Upper lobe of right lung (tissue), 1 donor: Measurements from ENCODE around the gene TOMM5. TPM values are rescaled to one million over a fixed set of nuclear protein-coding genes. Genes with fewer than 3 reads are reported as not detected.

Experiments used
- ATAC-seq: fragments of 200-7000 bp; cut with Tn5 transposase; one replicate; pipeline ENCODE4 v1.9.1; 2020; ENCODE audit warnings: mild to moderate bottlenecking, moderate library complexity
- DNase-seq: peaks from one replicate; pipeline ENCODE4 v3.0.0-alpha.2; 2020
- H3K27ac ChIP-seq: fragments of 200-600 bp; one replicate; pipeline ENCODE4 v1.8.0; 2022
- H3K27me3 ChIP-seq: fragments of 200-600 bp; one replicate; pipeline ENCODE4 v1.8.0; 2022; ENCODE audit warnings: mild to moderate bottlenecking
- H3K36me3 ChIP-seq: fragments of 200-600 bp; one replicate; pipeline ENCODE4 v1.8.0; 2022
- H3K4me1 ChIP-seq: fragments of 200-600 bp; one replicate; pipeline ENCODE4 v1.8.0; 2022
- H3K4me3 ChIP-seq: fragments of 200-600 bp; one replicate; pipeline ENCODE4 v1.8.0; 2022; ENCODE audit warnings: mild to moderate bottlenecking
- H3K9me3 ChIP-seq: fragments of 200-600 bp; one replicate; pipeline ENCODE4 v1.8.0; 2022
- intact Hi-C: fragments of 100-400 bp; cut with DNase I; formaldehyde crosslinking; loops from one replicate; pipeline ENCODE4 v1.11.0; 2022
- total RNA-seq: library from RNA; stranded (reverse); fragmentation: NEBNext Ultra II Directional; extraction: Animal tissue kit (Norgen Biotek cat#: 25700); gene quantifications from one replicate; pipeline ENCODE4 v1.2.1, GENCODE V29; 2021
- TF ChIP-seq, protein P1 (sequence below): fragments of 200-600 bp; IDR thresholded peaks from one replicate; pipeline ENCODE4 v1.8.0; 2022; ENCODE audit warnings: antibody characterized with exemption
- donor health status: DM: no; HTN: yes; CAD: no; lungs with severe emphysema.

Gene TOMM5
- total RNA-seq, 1 donor from 2014 or later: 60.7 TPM

DNA sequence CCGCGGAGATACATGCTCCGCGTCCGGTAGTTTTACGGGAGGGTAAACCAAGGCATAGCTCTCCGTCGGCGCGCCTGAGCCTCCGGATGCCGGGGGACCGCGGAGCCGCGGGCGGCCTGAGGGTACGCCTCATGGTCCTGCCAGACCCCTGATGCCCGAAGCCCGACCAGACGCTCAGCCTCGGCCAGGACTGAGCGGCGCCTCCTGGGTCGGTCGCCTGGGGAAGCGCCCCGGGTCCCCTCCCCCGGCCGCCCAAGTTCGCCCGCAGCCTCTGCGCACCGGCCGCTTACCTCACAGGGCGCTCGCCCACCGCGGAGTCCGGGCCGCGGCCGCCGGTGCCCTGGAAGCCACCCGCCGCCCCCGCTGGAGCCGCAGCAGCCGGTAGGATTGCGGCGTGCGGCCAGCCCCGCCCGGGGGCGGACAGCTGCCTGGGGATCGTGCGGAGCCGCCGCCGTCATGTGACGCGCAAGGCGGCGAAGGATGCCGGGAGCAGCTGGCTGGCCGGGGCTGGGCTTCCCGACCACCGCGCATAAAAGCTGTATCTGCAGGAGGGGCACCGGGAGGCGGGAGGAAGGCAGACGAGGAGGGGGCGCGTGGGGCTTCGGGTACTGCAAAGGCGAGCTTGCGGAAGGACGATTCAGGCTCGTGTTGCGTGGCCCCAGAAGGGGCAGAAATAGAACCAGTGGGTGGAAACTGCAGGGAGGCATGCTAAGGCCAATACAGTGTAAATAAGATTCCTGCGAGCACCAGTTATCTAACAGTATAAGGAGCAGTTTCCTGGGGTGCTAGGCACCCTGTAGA is 16.3 kb downstream of the TOMM5 start, which contains the start of gene FBXO10:
Gene FBXO10 (minus strand): TSS at position 460 of the 801 bp plus-strand sequence. CDS start 34,612 bp downstream, outside the sequence.
- H3K4me1 ChIP-seq: peaks cover 16% of the 10 kb centered on the region
- TF ChIP-seq, protein P1, sequence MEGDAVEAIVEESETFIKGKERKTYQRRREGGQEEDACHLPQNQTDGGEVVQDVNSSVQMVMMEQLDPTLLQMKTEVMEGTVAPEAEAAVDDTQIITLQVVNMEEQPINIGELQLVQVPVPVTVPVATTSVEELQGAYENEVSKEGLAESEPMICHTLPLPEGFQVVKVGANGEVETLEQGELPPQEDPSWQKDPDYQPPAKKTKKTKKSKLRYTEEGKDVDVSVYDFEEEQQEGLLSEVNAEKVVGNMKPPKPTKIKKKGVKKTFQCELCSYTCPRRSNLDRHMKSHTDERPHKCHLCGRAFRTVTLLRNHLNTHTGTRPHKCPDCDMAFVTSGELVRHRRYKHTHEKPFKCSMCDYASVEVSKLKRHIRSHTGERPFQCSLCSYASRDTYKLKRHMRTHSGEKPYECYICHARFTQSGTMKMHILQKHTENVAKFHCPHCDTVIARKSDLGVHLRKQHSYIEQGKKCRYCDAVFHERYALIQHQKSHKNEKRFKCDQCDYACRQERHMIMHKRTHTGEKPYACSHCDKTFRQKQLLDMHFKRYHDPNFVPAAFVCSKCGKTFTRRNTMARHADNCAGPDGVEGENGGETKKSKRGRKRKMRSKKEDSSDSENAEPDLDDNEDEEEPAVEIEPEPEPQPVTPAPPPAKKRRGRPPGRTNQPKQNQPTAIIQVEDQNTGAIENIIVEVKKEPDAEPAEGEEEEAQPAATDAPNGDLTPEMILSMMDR: no peak
- H3K27ac ChIP-seq: peak within 1 kb of the TSS; percentile 82
- peak within 1 kb of the TSS; percentile 81 for H3K4me3 ChIP-seq
- ATAC-seq (peak; percentile 96), DNase-seq (peak; percentile 87)
- no peaks in the 10 kb centered on the region for H3K9me3 ChIP-seq
- intact Hi-C loops: no loop called here
- H3K27me3 ChIP-seq: no peaks in the 10 kb centered on the region
- no peaks in the 10 kb centered on the region for H3K36me3 ChIP-seq

DNA sequence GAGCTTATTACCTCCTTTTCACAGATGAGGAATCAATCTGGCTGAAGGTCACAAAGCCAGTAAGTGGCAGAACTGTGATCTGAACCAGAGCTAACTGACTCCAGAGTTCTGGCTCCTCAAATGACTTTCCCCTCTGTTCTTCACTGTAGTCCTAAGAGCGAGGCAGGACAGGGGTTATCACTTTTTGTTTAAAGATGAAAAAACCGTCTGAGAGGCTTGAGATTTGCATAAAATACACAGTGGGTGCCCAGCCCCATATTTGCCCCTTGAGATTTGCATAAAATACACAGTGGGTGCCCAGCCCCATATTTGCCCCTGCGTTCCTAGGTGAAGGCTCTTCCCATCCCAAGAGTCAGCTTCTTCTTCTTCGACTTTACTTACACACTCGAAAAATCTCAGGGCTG is 16.9 kb downstream of the TOMM5 start:
- intact Hi-C loops: no loop called here
- TF ChIP-seq, protein P1: no peak
- Histone ChIP-seq H3K4me1 (peaks cover 16% of the 10 kb centered on the region), H3K9me3 (no peaks in the 10 kb centered on the region), H3K36me3 (no peaks in the 10 kb centered on the region), H3K4me3 (peak overlapping the region; percentile 81), H3K27ac (peak overlapping the region; percentile 82), H3K27me3 (no peaks in the 10 kb centered on the region)
- no peak for ATAC-seq
- DNase-seq: no peak

DNA sequence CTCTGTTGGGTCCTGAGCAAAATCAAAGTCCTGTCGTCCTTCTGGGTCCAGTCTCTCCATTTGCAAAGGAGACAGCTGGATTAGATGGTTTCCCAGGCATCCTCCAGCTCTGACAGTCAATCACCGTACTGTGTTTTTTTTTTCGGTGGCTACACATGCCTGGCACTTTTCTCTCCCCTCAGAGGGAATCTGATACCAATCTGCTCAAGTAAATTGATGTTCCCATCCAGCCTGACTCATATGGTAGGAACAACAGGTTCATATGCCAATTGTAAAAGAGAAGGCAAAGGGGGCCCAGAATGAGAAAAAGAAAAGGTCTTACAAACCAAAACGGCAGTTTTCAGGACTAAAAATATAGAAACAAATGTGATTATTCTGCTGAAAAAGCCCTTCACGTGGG is 17.4 kb downstream of the TOMM5 start:
- H3K27me3 ChIP-seq: no peaks in the 10 kb centered on the region
- DNase-seq (no peak), ATAC-seq (no peak)
- H3K9me3 ChIP-seq: no peaks in the 10 kb centered on the region
- H3K36me3 ChIP-seq: no peaks in the 10 kb centered on the region
- H3K27ac ChIP-seq: no peak overlapping the region
- intact Hi-C loops: no loop called here
- H3K4me1 ChIP-seq: peaks cover 16% of the 10 kb centered on the region
- peak overlapping the region; percentile 81 for H3K4me3 ChIP-seq
- TF ChIP-seq, protein P1: no peak

DNA sequence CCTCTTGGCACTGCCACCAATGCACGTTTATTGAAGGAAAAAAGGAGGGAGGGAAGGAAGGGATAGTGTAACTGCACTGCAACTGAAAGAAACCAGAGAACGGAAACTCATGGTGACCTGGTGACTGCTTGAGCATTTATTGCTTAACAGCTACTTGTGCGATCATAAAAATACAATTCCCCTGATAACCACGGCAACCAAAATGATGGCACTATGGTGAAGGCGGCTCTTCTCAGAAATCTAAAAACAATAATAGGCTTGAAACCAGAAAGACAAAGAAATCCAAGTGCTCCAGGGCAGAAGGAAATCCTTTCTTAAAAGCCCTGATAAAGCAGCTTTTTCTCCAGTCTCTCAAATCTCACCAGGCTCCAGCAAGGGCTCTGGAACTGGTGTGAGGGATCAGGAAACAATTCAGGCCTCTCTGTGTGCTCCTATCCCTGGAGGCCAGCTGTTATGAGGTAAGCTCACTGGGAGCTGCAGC is 18.1 kb downstream of the TOMM5 start:
- TF ChIP-seq, protein P1: no peak
- DNase-seq: no peak
- no peak overlapping the region for H3K27ac ChIP-seq
- no peaks in the 10 kb centered on the region for H3K9me3 ChIP-seq
- H3K4me1 ChIP-seq: peaks cover 16% of the 10 kb centered on the region
- no peak overlapping the region for H3K4me3 ChIP-seq
- H3K36me3 ChIP-seq: no peaks in the 10 kb centered on the region
- no peaks in the 10 kb centered on the region for H3K27me3 ChIP-seq
- intact Hi-C loops: no loop called here
- ATAC-seq: no peak

DNA sequence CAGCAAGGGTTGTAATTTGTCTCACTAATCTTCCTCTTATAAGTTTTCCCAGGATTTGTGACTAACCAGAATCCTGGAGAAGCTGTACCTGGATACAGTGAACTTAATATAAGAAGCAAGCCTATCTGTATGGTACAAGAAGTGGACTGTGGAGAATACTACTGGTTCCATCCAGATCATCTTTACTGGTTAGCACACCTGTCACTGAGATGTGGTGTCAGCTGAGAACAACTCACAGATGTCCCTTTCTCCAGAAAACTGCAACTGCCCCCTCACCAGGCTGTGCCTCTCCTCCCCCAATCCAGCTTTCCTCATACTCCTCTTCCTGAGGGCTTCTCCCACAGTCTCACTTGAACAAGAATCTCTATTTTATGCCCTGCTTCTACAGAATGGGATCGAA is 21.1 kb downstream of the TOMM5 start:
- intact Hi-C loops: no loop called here
- no peaks in the 10 kb centered on the region for H3K36me3 ChIP-seq
- DNase-seq (no peak), ATAC-seq (no peak)
- TF ChIP-seq, protein P1: no peak
- H3K4me3 ChIP-seq: no peak overlapping the region
- H3K4me1 ChIP-seq: peaks cover 9% of the 10 kb centered on the region
- H3K27me3 ChIP-seq: no peaks in the 10 kb centered on the region
- H3K27ac ChIP-seq: no peak overlapping the region
- no peaks in the 10 kb centered on the region for H3K9me3 ChIP-seq
